Neural cell (in vitro differentiated cells): ENCODE data around the gene TRMO.

Source experiments
- CTCF ChIP-seq: fragments of 450-650 bp; IDR thresholded peaks from 2 replicates; pipeline ENCODE4 v1.5.1; 2014; ENCODE audit warnings: antibody characterized with exemption, mild to moderate bottlenecking, moderate library complexity; ENCODE audit not compliant: poor library complexity, severe bottlenecking
- EP300 ChIP-seq: fragments of 450-650 bp; conservative IDR thresholded peaks from 2 replicates; pipeline ENCODE4 v1.6.1; 2014; ENCODE audit warnings: antibody characterized with exemption, mild to moderate bottlenecking, moderate library complexity; ENCODE audit not compliant: poor library complexity, severe bottlenecking
- EZH2 ChIP-seq: fragments of 200-600, 300-800 bp; shearing (Covaris generic), sonication (generic); IDR thresholded peaks from 2 replicates; pipeline ENCODE4 v1.6.1; 2014; ENCODE audit warnings: antibody characterized with exemption, low read length, borderline replicate concordance, mild to moderate bottlenecking; ENCODE audit not compliant: insufficient read depth, poor library complexity, severe bottlenecking
- SMC3 ChIP-seq: fragments of 450-650 bp; conservative IDR thresholded peaks from 2 replicates; pipeline ENCODE4 v1.6.1; 2014; ENCODE audit warnings: antibody characterized with exemption, mild to moderate bottlenecking, moderate library complexity; ENCODE audit not compliant: poor library complexity

- TF ChIP-seq CTCF, result no peak
- TF ChIP-seq EZH2, result no peak
- no peak for TF ChIP-seq EP300
- no peak for TF ChIP-seq SMC3
Measured at GRCh38 chr9:97892421-97892820, 29.9 kb downstream of the TRMO start.
